Dedifferentiated amniotic fluid mesenchymal stem cell (primary cell): Measurements from ENCODE around the gene LTB4R.

ENCODE experiments used
- DNase-seq: peaks from one replicate; pipeline ENCODE4 v3.0.0-alpha.2; 2016; ENCODE audit errors: extremely low spot score

The LTB4R gene

GRCh38 chr14:24300326-24300980, 10.8 kb upstream of the LTB4R start:
- DNase-seq: no peak

GRCh38 chr14:24304019-24304387, 7.3 kb upstream of the LTB4R start:
- DNase-seq: no peak

DNA sequence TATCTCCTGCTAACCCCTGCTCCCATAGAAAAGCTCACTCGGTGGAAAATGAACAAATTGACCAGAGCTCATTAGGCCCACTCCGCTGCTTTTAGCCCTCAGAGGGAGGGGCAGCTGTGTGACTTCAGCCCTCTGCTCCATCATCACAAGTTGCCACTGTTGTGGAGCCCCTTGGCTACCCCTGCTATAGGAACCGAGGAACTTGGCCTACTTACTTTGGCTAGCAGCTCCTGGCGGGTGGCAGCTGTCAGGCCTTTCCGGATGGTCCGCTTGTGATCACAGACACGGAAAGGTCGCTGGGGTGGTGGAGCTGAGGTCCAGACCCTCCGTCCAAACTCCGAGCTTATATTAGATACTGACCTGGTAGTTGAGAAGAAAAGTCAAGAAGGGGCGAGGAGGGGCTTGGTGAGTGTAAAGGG, 4.1 kb upstream of the LTB4R start:
- DNase-seq: no peak

GRCh38 chr14:24307575-24308341, 3.5 kb upstream of the LTB4R start, which contains the start of gene CIDEB:
Gene CIDEB (minus strand): TSS chr14:24307977. CDS start chr14:24307858, 119 bp downstream.
- DNase-seq: peak; percentile 45

DNA sequence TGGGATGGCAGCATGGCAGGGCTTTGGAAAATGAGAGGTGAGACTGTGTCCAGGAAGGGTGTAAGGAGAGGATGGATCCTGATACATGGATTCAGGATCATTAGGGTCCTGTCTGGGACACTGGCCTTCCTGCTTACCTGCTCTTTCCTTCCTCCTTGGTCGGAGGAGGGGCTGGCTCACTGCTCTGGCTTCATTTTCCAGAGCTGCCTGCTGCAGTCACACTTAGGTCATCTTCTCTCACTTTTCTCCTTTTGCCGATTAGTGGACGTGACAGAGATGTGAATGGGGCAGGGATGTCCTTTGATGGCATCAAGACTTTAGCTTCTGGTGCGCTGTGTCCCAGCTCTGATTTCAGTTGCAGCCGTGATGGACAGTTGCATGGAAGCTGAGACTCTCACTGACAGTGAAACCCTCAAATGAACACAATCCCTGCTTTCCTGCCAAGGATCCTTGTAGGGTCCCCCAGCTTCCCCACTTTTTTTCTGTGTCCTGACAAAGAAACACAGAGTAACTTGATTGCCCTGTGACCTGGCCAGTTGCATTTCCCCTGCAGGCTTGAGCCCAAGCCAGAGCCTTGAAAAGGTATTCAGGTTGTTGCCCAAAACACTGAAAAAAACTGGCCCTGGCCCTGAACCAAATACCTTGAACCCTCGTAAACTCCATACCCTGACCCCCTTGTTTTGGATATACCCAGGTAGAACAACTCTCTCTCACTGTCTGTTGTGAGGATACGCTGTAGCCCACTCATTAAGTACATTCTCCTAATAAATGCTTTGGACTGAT, 2.8 kb upstream of the LTB4R start:
- no peak for DNase-seq

- DNase-seq: no peak
Observed at GRCh38 chr14:24309538-24310264, 1.6 kb upstream of the LTB4R start, which contains the start of gene LTB4R2. Gene LTB4R2 (plus strand): TSS chr14:24310140. CDS start chr14:24310665, 525 bp downstream.

DNA sequence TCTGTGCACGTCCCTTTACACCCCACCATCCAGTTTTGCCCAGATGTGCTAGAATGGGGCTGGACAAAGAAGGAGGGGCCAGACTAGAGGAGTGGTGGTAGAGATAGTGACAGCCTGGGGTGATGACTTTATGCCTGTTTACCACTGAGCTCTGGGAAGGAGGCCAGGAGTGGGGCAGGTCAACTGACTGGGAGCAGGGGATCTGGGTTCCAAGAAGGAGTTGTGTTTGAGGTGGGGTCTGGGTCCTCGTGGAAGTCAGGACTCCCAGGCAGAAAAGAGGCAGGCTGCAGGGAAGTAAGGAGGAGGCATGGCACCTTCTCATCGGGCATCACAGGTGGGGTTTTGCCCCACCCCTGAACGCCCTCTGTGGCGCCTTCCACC, 1.0 kb upstream of the LTB4R start:
- DNase-seq: no peak

DNA sequence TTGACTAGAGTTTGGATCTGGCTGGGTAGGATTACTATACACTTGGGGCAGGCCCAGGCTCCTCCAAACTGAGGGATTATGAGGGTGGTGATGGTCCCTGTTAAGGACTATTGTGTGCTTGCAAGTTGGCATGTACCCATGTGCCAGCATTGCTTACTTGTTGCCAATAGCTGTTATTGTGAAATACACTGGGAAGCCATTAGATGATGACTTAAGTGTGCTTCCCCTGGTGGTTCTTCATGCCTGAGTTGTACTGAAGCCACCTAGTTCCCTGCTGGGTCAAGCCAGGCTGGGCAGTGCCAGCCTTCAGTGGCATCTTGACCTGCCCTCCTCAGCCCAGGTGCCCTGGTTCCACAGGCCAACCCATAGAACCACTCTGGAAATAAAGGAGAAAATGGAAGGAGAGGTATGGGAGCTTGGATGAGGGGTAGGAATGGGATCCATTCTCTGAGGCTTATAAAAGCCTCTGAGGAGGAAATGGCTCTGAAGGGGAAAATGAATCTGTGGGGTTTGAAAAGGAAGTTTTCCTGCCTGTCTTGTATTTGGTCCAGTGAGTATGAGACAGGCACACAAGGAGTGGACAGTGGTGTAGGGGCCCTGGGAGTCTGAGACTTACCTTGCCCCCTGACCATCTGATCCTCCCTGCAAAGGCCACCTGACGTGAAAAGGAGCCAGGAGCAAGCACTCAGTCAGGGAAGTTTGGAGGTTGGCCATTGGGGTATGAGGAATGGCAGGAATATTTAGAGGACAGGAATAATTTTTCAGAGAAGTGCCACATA, 724 bp downstream of the LTB4R start:
- DNase-seq: no peak

DNA sequence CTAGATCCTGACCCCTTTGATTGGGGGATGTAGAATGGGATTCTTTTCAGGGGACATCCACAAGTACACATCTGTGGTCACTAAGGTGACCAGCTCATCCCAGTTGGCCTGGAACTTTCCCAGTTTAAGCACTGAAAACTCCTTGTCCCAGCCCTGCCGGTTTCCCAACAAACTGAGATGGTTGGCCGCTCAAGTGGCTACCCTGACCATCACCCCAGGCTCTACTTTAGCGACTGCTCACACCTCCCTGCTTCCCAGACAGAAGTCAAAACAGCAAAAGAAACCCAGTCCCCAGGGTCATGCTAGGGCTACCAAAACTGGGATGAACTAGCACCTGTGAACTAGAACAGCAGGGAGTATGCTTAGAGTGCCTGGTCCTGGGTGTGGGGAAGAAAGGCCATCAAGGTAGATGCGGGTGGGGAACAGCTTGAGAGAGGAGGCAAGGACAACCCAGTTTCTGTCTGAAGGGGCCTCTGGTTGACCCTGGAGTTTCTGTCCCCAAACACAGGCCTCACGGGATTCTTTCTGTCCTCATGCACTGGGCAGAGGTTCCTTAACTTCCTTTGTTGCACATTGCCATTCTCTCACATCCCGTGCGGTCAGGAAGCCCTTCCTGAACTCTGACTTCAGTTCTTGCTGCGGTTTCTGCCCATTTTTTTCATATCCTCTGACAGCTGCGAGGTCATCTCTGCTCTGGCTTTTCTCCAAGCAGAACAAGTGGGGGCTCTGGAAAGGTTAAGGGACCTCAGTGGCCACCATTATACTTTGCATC, 1.6 kb downstream of the LTB4R start:
- DNase-seq: no peak

DNA sequence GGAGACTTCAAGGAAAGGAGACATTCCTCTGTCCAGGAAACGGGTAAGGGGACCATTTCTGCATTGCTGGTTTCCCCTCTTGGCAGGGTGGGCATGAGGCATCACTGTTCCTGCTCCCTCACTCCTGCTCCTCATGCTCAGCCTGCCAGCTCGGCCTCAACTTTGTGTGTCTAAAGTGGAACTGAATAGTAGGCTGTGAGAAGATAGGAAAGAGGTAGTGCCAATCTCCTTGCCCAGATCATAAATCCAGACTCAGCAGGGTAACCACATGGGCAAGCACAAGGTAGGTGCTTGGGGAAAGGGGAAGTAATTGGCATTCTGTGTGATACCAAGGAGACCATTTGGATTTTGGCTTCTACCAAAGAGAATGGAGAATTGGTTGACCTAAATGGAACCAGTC, 2.6 kb downstream of the LTB4R start:
- DNase-seq: no peak

DNA sequence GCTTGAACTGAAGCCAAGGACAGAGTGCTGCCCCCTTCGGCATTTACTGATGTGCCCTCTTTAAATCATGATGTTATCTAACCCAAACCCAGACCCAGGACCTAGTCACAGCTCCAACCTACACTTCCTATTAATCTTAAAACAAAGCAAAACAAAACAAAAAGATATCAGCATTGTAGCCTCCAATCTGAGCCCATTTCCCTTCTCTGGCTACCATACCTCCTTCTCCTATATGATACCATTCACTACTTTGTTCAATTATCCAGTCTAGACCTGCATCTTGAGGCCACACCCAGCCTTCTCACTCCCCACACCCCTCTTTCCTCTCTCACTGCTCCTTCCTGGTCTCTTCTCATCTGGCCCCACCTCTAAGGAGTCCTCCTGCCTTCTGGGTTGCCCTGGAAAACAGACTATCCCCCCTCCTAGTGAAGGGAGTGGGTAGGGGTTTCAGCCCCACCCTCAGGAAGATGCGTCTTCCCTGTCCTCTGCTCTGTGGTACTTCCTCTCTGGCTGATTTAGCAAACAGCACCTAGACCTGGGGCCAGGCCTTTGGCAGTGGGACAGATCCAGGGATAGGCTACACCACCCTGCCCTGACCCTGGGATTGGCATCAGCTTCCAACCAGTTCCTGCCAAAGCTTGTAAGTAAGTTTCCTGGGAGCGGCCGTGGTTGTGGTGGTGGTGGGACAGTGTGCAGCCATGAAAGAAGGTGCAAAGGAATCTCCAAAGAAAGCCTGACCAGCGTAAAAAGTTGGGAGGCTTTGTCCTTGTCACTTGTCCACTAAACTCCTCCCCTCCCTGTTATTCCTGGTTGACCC, 3.3 kb downstream of the LTB4R start:
- DNase-seq: no peak

GRCh38 chr14:24315243-24315806, 4.0 kb downstream of the LTB4R start:
- no peak for DNase-seq

GRCh38 chr14:24315807-24316596, 4.7 kb downstream of the LTB4R start:
- DNase-seq: no peak

- no peak for DNase-seq
Observed at GRCh38 chr14:24316597-24316950, 5.3 kb downstream of the LTB4R start.

GRCh38 chr14:24317141-24317928, 6.0 kb downstream of the LTB4R start:
- DNase-seq: no peak

DNA sequence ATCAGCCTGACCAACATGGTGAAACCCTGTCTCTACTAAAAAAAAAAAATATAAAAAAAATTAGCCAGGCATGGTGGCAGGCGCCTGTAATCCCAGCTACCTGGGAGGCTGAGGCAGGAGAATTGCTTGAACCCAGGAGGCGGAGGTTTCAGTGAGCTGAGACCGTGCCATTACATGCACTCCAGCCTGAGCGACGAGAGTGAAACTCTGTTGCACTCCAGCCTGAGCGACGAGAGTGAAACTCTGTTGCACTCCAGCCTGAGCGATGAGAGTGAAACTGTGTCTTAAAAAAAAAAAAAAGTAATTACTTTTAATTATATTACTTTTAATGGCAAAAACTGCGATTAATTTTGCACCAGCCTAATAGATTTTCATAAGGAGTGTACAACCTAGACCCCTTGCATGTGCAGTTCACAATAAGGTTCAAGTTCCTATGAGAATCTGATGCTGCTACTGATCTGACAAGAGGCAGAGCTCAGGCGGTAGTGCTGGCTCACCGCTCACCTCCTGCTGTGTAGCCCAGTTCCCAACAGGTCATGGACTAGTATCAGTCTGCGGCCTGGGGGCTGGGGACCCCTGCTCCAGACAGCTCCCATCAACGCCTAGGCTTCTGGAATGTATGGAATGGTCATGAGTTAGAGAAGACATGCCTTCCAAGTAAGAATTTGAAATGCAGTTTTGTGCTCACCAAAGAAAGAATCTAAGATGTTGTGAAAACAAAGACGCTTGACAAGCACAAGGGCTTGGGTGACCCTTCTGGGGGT, 10.1 kb downstream of the LTB4R start:
- no peak for DNase-seq

DNA sequence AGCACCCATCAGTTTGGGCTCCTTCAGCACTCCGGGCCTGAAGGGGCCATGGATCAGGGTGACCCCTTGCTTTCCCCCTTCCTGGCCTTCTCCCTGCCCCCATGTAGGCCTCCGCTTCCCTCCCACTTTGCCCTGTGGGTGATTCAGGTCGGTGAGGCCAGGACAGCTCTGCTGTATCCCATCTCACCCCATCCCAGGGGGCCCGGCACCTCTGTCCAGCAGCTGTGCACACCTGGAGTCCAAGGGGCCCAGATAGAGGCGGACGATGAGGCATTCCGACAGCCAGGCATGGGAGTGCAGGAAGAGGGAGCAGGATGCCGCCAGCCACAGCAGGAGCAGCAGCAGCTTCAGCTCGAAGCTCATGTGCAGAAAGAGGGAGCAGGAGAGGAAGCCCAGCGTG, 11.4 kb downstream of the LTB4R start:
- no peak for DNase-seq
